ENCODE data around the gene HEMGN.

GRCh38 chr9:97964901-97965300, 26.9 kb upstream of the HEMGN start:
- TF ChIP-seq FOXK2 (IDR thresholded peaks at IDR 0.05), result no peak
- no peak for TF ChIP-seq TARDBP (IDR thresholded peaks at IDR 0.05)

Measured in HEK293T (cell line).